Measurements from ENCODE around the gene PHF2.

PHF2 gene

GRCh38 chr9:93661591-93661990 is 85.2 kb downstream of the PHF2 start:
- Histone ChIP-seq H3K27me3 (replicated peaks; ENCODE audit: control insufficient read depth, insufficient read depth, low read length) (no peaks in the 10 kb centered on the region), H3K4me3 (replicated peaks; ENCODE audit: low read depth, low read length) (no peak overlapping the region), H3K36me3 (ENCODE audit: control insufficient read depth, insufficient read depth, low read length) (peaks cover 3% of the 10 kb centered on the region)
- DNase-seq (ENCODE audit: extremely low read depth, insufficient read length) = no peak
- no peak for TF ChIP-seq CTCF (IDR thresholded peaks at IDR 0.05; ENCODE audit: insufficient read depth, low read length, poor library complexity, severe bottlenecking)

GRCh38 chr9:93662016-93662638 is 85.7 kb downstream of the PHF2 start:
- no peaks in the 10 kb centered on the region for H3K27me3 ChIP-seq (replicated peaks; ENCODE audit: control insufficient read depth, insufficient read depth, low read length)
- no peak overlapping the region for H3K4me3 ChIP-seq (replicated peaks; ENCODE audit: low read depth, low read length)
- no peak for TF ChIP-seq CTCF (IDR thresholded peaks at IDR 0.05; ENCODE audit: insufficient read depth, low read length, poor library complexity, severe bottlenecking)
- peaks cover 1% of the 10 kb centered on the region for H3K36me3 ChIP-seq (ENCODE audit: control insufficient read depth, insufficient read depth, low read length)
- DNase-seq (ENCODE audit: extremely low read depth, insufficient read length) = no peak

- Histone ChIP-seq H3K36me3 (ENCODE audit: control insufficient read depth, insufficient read depth, low read length) (no peaks in the 10 kb centered on the region; the same call in none of the 2 replicates), H3K27me3 (replicated peaks; ENCODE audit: control insufficient read depth, insufficient read depth, low read length) (no peaks in the 10 kb centered on the region), H3K4me3 (replicated peaks; ENCODE audit: low read depth, low read length) (no peak overlapping the region)
- no peak for TF ChIP-seq CTCF (IDR thresholded peaks at IDR 0.05; ENCODE audit: insufficient read depth, low read length, poor library complexity, severe bottlenecking)
- DNase-seq (ENCODE audit: extremely low read depth, insufficient read length) = no peak
Measured at GRCh38 chr9:93662952-93663572, 86.7 kb downstream of the PHF2 start.

GRCh38 chr9:93663877-93664548 is 87.6 kb downstream of the PHF2 start:
- TF ChIP-seq CTCF (IDR thresholded peaks at IDR 0.05; ENCODE audit: insufficient read depth, low read length, poor library complexity, severe bottlenecking) = no peak
- no peaks in the 10 kb centered on the region for H3K27me3 ChIP-seq (replicated peaks; ENCODE audit: control insufficient read depth, insufficient read depth, low read length)
- no peak for DNase-seq (ENCODE audit: extremely low read depth, insufficient read length)
- H3K36me3 ChIP-seq (ENCODE audit: control insufficient read depth, insufficient read depth, low read length) = no peaks in the 10 kb centered on the region; the same call in none of the 2 replicates
- H3K4me3 ChIP-seq (replicated peaks; ENCODE audit: low read depth, low read length) = no peak overlapping the region

- H3K36me3 ChIP-seq (ENCODE audit: control insufficient read depth, insufficient read depth, low read length) = no peaks in the 10 kb centered on the region; the same call in none of the 2 replicates
- H3K27me3 ChIP-seq (replicated peaks; ENCODE audit: control insufficient read depth, insufficient read depth, low read length) = no peaks in the 10 kb centered on the region
- no peak for TF ChIP-seq CTCF (IDR thresholded peaks at IDR 0.05; ENCODE audit: insufficient read depth, low read length, poor library complexity, severe bottlenecking)
- no peak overlapping the region for H3K4me3 ChIP-seq (replicated peaks; ENCODE audit: low read depth, low read length)
- DNase-seq (ENCODE audit: extremely low read depth, insufficient read length) = no peak
Measured at GRCh38 chr9:93664549-93665120, 88.3 kb downstream of the PHF2 start.
